H1 (cell line): ENCODE data around the gene ZNF202. TPM values are rescaled to one million over a fixed set of nuclear protein-coding genes. Genes with fewer than 3 reads are reported as not detected.

ENCODE experiments used
- CTCF ChIA-PET: fragments of 300-600 bp; sonication (Branson Sonifier 250); formaldehyde crosslinking; loops from one replicate; lab custom pipeline; 2021; ENCODE audit not compliant: partially characterized antibody; lab: Charles Lee
- POLR2A ChIA-PET: fragments of 300-600 bp; sonication (Branson Sonifier 250); formaldehyde crosslinking; loops from one replicate; lab custom pipeline; 2021; ENCODE audit warnings: inconsistent platforms; ENCODE audit not compliant: partially characterized antibody; lab: Charles Lee
- DNase-seq, 2 experiments: peaks; one replicate each; pipeline versions ENCODE4 v3.0.0 to v3.0.0-alpha.2; 2010 to 2022; ENCODE audit warnings: low spot score in 2 of 2, low read depth in 1 of 2, mixed read lengths in 1 of 2
- FAIRE-seq: peaks from 2 replicates; lab custom pipeline; 2011; peaks lifted over from hg19 to GRCh38; lab: Jason Lieb, UNC
- H2AFZ ChIP-seq: 2 replicates; pipeline ENCODE4 v1.8.1; 2012; ENCODE audit warnings: low read length, inconsistent platforms
- H2AK5ac ChIP-seq: 2 replicates; pipeline ENCODE4 v1.6.1; 2013; ENCODE audit warnings: low read depth, low read length
- H2BK120ac ChIP-seq: replicated peaks from 2 replicates; pipeline ENCODE3; 2013; ENCODE audit warnings: low read depth, low read length, inconsistent platforms
- H2BK12ac ChIP-seq: 2 replicates; pipeline ENCODE4 v1.6.1; 2013; ENCODE audit warnings: low read depth, low read length
- H2BK15ac ChIP-seq: 2 replicates; pipeline ENCODE4 v1.6.1; 2013; ENCODE audit warnings: low read length
- H2BK20ac ChIP-seq: 2 replicates; pipeline ENCODE4 v1.6.1; 2013; ENCODE audit warnings: low read length
- H2BK5ac ChIP-seq: 2 replicates; pipeline ENCODE4 v1.6.1; 2013; ENCODE audit warnings: low read depth, low read length
- H3K14ac ChIP-seq: 2 replicates; pipeline ENCODE4 v1.6.1; 2013; ENCODE audit warnings: inconsistent platforms; ENCODE audit not compliant: insufficient read length
- H3K18ac ChIP-seq: 2 replicates; pipeline ENCODE4 v1.6.1; 2013; ENCODE audit warnings: low read length; ENCODE audit errors: extremely low read depth
- H3K23ac ChIP-seq: 2 replicates; pipeline ENCODE4 v1.6.1; 2013; ENCODE audit warnings: inconsistent platforms; ENCODE audit not compliant: insufficient read length
- H3K23me2 ChIP-seq: 2 replicates; pipeline ENCODE4 v1.6.1; 2013; ENCODE audit warnings: low read depth, low read length
- H3K27ac ChIP-seq: 2 replicates; pipeline ENCODE4 v1.6.1; 2011; ENCODE audit warnings: low read depth, low read length, inconsistent platforms
- H3K27me3 ChIP-seq, 4 experiments: replicated peaks in 1 of 4; 1 replicate in 1 of 4; 2 replicates in 3 of 4; pipeline versions ENCODE4 v1.6.1 to v1.8.1; 2011 to 2013; ENCODE audit warnings: low read length in 3 of 4, mild to moderate bottlenecking in 3 of 4, inconsistent platforms in 2 of 4, mixed read lengths in 2 of 4, moderate library complexity in 1 of 4; ENCODE audit not compliant: control insufficient read depth in 3 of 4, insufficient read depth in 3 of 4; ENCODE audit errors: extremely low read depth in 1 of 4
- H3K36me3 ChIP-seq, 4 experiments: 2 replicates each; pipeline versions ENCODE4 v1.6.1 to v1.8.1; 2011 to 2013; ENCODE audit warnings: mild to moderate bottlenecking in 4 of 4, low read length in 3 of 4, moderate library complexity in 2 of 4, control low read depth in 1 of 4, inconsistent platforms in 1 of 4; ENCODE audit not compliant: insufficient read depth in 4 of 4, control insufficient read depth in 2 of 4
- H3K4ac ChIP-seq: replicated peaks from 2 replicates; pipeline ENCODE3; 2013; ENCODE audit warnings: low read length, low read depth, mixed read lengths, inconsistent platforms; ENCODE audit not compliant: insufficient read length
- H3K4me1 ChIP-seq, 4 experiments: replicated peaks in 1 of 4; 1 replicate in 1 of 4; 2 replicates in 3 of 4; pipeline versions ENCODE4 v1.6.1 to v1.8.1; 2011 to 2013; ENCODE audit warnings: low read length in 3 of 4, inconsistent platforms in 2 of 4, mixed read lengths in 1 of 4; ENCODE audit not compliant: insufficient read depth in 4 of 4, control insufficient read depth in 3 of 4
- H3K4me2 ChIP-seq, 2 experiments: 2 replicates each; pipeline versions ENCODE4 v1.6.1 to v1.8.1; 2011 to 2013; ENCODE audit warnings: low read depth in 2 of 2, low read length in 2 of 2, control low read depth in 1 of 2, inconsistent platforms in 1 of 2, mild to moderate bottlenecking in 1 of 2; ENCODE audit not compliant: insufficient read depth in 1 of 2
- H3K4me3 ChIP-seq, 4 experiments: fragments of 200-600, 300-600 bp in 1 of 4; sonication (generic), shearing (Covaris generic), sonication (Bioruptor Twin) in 1 of 4; 2 replicates each; pipeline versions ENCODE4 v1.5.1 to v1.8.1; 2011 to 2016; ENCODE audit warnings: low read length in 4 of 4, low read depth in 3 of 4, control low read depth in 2 of 4, inconsistent platforms in 2 of 4, mild to moderate bottlenecking in 2 of 4, mixed read lengths in 1 of 4, moderate library complexity in 1 of 4; ENCODE audit not compliant: insufficient read depth in 2 of 4; ENCODE audit errors: extremely low read depth in 1 of 4
- H3K56ac ChIP-seq: replicated peaks from 2 replicates; pipeline ENCODE3; 2013; ENCODE audit warnings: low read depth, mild to moderate bottlenecking, mixed read lengths, low read length, inconsistent platforms; ENCODE audit not compliant: insufficient read length
- H3K79me1 ChIP-seq: 2 replicates; pipeline ENCODE4 v1.6.1; 2013; ENCODE audit warnings: low read depth, low read length, control low read depth
- H3K79me2 ChIP-seq, 2 experiments: 2 replicates each; pipeline versions ENCODE4 v1.6.1 to v1.8.1; 2012 to 2013; ENCODE audit warnings: low read length in 2 of 2, mild to moderate bottlenecking in 2 of 2, inconsistent platforms in 1 of 2; ENCODE audit not compliant: insufficient read depth in 2 of 2, control insufficient read depth in 1 of 2
- H3K9ac ChIP-seq, 4 experiments: replicated peaks in 1 of 4; 1 replicate in 1 of 4; 2 replicates in 3 of 4; pipeline versions ENCODE4 v1.6.1 to v1.8.1; 2011 to 2013; ENCODE audit warnings: low read depth in 3 of 4, low read length in 3 of 4, control low read depth in 2 of 4, mild to moderate bottlenecking in 2 of 4, moderate library complexity in 2 of 4, inconsistent platforms in 1 of 4; ENCODE audit errors: extremely low read depth in 1 of 4
- H3K9me3 ChIP-seq, 2 experiments: 2 replicates each; pipeline versions ENCODE4 v1.6.1 to v1.8.1; 2012 to 2013; ENCODE audit warnings: mild to moderate bottlenecking in 2 of 2, moderate library complexity in 2 of 2, control low read depth in 1 of 2, inconsistent platforms in 1 of 2, low read depth in 1 of 2, low read length in 1 of 2, mixed read lengths in 1 of 2; ENCODE audit not compliant: insufficient read depth in 2 of 2
- H4K20me1 ChIP-seq, 2 experiments: replicated peaks in 1 of 2; 2 replicates each; pipeline versions ENCODE3 to v1.8.1; 2011 to 2013; ENCODE audit warnings: inconsistent platforms in 2 of 2, low read length in 2 of 2, mild to moderate bottlenecking in 1 of 2; ENCODE audit not compliant: insufficient read depth in 2 of 2, control insufficient read depth in 1 of 2
- H4K5ac ChIP-seq: 2 replicates; pipeline ENCODE4 v1.6.1; 2013; ENCODE audit warnings: low read length, low read depth, mixed read lengths, inconsistent platforms; ENCODE audit not compliant: insufficient read length
- H4K8ac ChIP-seq: 2 replicates; pipeline ENCODE4 v1.8.0; 2013; ENCODE audit warnings: mild to moderate bottlenecking, moderate library complexity, low read length, inconsistent platforms; ENCODE audit not compliant: insufficient read depth; ENCODE audit errors: extremely low read depth
- H4K91ac ChIP-seq: replicated peaks from 2 replicates; pipeline ENCODE3; 2013; ENCODE audit warnings: low read length, mixed read lengths, inconsistent platforms; ENCODE audit not compliant: insufficient read length
- CBX5 ChIP-seq: fragments of 300-800, 300-1000 bp; sonication (generic); IDR thresholded peaks from 2 replicates; pipeline ENCODE4 v1.7.1; 2016; ENCODE audit warnings: antibody characterized with exemption, low read length, low read depth
- CHD2 ChIP-seq: IDR thresholded peaks from 2 replicates; pipeline ENCODE4 v1.6.1; 2012; ENCODE audit warnings: low read length, improper control_type of control experiment
- MAFK ChIP-seq: IDR thresholded peaks from 2 replicates; pipeline ENCODE4 v1.6.1; 2012; ENCODE audit warnings: low read depth, mild to moderate bottlenecking, improper control_type of control experiment, low read length
- RAD21 ChIP-seq, 2 experiments: IDR thresholded peaks in 1 of 2; conservative IDR thresholded peaks in 1 of 2; 2 replicates each; pipeline ENCODE4 v1.6.1; 2011; ENCODE audit warnings: low read depth in 2 of 2, low read length in 2 of 2, improper control_type of control experiment in 1 of 2, inconsistent platforms in 1 of 2, mild to moderate bottlenecking in 1 of 2, moderate library complexity in 1 of 2
- SIRT6 ChIP-seq: IDR thresholded peaks from one replicate; pipeline ENCODE4 v1.7.1; 2012; ENCODE audit warnings: low read length, inconsistent platforms
- SP1 ChIP-seq: IDR thresholded peaks from 2 replicates; pipeline ENCODE4 v1.6.1; 2011; ENCODE audit warnings: low read depth, low read length
- TAF7 ChIP-seq: optimal IDR thresholded peaks from 2 replicates; pipeline ENCODE3; 2011; ENCODE audit warnings: low read depth, mild to moderate bottlenecking, inconsistent platforms, low read length, moderate library complexity, borderline replicate concordance
- WGBS, 2 experiments: shearing (Covaris generic) in 1 of 2; methylation state at CpG; one replicate each; pipeline versions ENCODE4 v1.1.6 to v1.1.7; 2013 to 2015; ENCODE audit warnings: low lambda C conversion rate in 2 of 2, mixed read lengths in 2 of 2, inconsistent platforms in 1 of 2, low coverage in 1 of 2, missing lambda C conversion rate in 1 of 2; ENCODE audit not compliant: insufficient replicate concordance in 2 of 2, insufficient coverage in 1 of 2, insufficient read length in 1 of 2; ENCODE audit errors: extremely low coverage in 1 of 2, missing lambda C conversion rate in 1 of 2; 5-methylcytosine and 5-hydroxymethylcytosine counted together
- polyA plus RNA-seq, 7 experiments: library from polyadenylated mRNA; depleted of rRNA in 3 of 7; stranded (reverse) in 5 of 7; unstranded in 2 of 7; fragments of >200 nt in 5 of 7; fragments of 200-250 nt in 2 of 7; gene quantifications; 1 replicate in 5 of 7; 2 replicates in 1 of 7; 4 replicates in 1 of 7; pipeline versions ENCODE4 v1.2.1 to v1.2.3, GENCODE V29; 2011 to 2013; ENCODE audit warnings: missing spikeins in 2 of 7, mixed read lengths in 2 of 7
- total RNA-seq: library from RNA; stranded (reverse); fragmentation: NEBNext Ultra II Directional; extraction: Animal tissue kit (Norgen Biotek cat#: 25700); gene quantifications from 2 replicates; pipeline ENCODE4 v1.2.1, GENCODE V29; 2021
- TF ChIP-seq, protein P1 (sequence below): IDR thresholded peaks from 2 replicates; pipeline ENCODE4 v1.6.1; 2012; ENCODE audit warnings: inconsistent platforms

ZNF202 gene
- total and polyA plus RNA-seq, 2 of the 8 experiments (the other 6 are each of a cell fraction or from before 2014, with no cell fraction given) = 14.1 to 33.9 TPM

DNA sequence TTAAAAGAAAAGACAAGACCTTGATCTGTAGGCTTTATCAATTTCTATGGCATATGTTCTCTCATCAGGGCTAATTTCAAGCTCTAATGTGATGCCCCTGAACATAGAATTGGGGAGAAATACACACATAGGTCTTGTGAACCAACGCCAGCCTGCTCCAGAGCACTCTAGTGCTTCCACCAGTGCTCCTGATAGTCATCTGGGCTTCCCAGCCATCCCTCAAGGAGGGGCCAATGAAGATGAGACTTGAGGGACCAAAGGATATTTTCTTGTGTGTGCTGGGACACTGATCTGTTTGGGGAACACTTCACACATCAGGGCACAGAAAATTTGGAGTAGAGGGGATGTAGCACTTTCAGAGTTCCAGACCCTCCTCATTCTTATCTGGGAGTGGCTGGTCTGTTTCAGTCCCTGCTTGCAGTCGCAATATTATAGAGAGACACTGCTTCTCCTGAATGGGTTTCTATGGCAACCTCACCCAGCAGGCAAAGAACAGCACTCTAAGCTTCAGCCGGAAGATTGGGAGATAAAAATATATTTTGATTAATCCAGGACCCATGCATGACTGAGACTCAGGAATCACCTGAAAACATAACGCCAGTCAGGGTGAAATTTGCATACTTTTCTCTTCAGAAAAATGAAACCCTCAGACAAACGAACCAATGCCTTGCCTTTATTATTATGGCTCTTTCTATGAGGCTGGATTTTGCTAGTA lies 58.6 kb downstream of the ZNF202 start:
- no peak for FAIRE-seq
- no peak overlapping the region for H2BK12ac ChIP-seq
- no peak overlapping the region for H2BK20ac ChIP-seq
- DNase-seq = no peak
- no peak overlapping the region for H3K4me3 ChIP-seq
- H3K27ac ChIP-seq = no peak overlapping the region
- no peak overlapping the region for H2AK5ac ChIP-seq
- no peak overlapping the region for H3K9ac ChIP-seq
- CTCF ChIA-PET = interaction anchor here (0.8 to 1.5 kb wide), 6 partner anchors 9 to 42 kb away, joined by 3 to 6 read pairs (median 3); no protein-coding TSS in a partner anchor
- no peaks in the 10 kb centered on the region for H3K4me1 ChIP-seq
- H2BK5ac ChIP-seq = no peak overlapping the region
- WGBS, 2 experiments = 77% methylated on average over 5 of the region's 5 CpGs; no CpG with 5 or more reads in 1 of the 2 experiments
- no peak overlapping the region for H3K4me2 ChIP-seq
- H3K27me3 ChIP-seq = 0 out of 7 replicates have a peak, but pooled peaks cover 0 to 2% (median 0%) of the 10 kb centered on the region in 4 experiments
- no peak overlapping the region for H2AFZ ChIP-seq
- peak overlapping the region; percentile 43; the same call in 1 of the 2 replicates for H4K8ac ChIP-seq
- H3K18ac ChIP-seq = no peak overlapping the region
- H2BK120ac ChIP-seq = no peak overlapping the region
- H3K23me2 ChIP-seq = no peaks in the 10 kb centered on the region
- TF ChIP-seq CHD2 (no peak), MAFK (no peak), SP1 (no peak), CBX5 (no peak), SIRT6 (no peak), RAD21 (IDR thresholded peaks at IDR 0.05 in 1 of 2, conservative IDR thresholded peaks at IDR 0.05 in 1 of 2; ENCODE audit: low read depth in 2 of 2, low read length in 2 of 2) (no peak), TAF7 (no peak)
- TF ChIP-seq, protein P1, sequence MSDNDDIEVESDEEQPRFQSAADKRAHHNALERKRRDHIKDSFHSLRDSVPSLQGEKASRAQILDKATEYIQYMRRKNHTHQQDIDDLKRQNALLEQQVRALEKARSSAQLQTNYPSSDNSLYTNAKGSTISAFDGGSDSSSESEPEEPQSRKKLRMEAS = no peak
- TF ChIP-seq, all 59 proteins: peak for 0
- no peaks in the 10 kb centered on the region for H3K9me3 ChIP-seq
- no peak overlapping the region for H4K5ac ChIP-seq
- no peak overlapping the region for H3K56ac ChIP-seq
- H3K36me3 ChIP-seq = no peaks in the 10 kb centered on the region
- no peaks in the 10 kb centered on the region for H3K79me2 ChIP-seq
- no peaks in the 10 kb centered on the region for H4K20me1 ChIP-seq
- no peak overlapping the region for H2BK15ac ChIP-seq
- H3K14ac ChIP-seq = no peak overlapping the region
- no peaks in the 10 kb centered on the region for H3K79me1 ChIP-seq
- no peak overlapping the region for H4K91ac ChIP-seq
- H3K4ac ChIP-seq = no peak overlapping the region
- H3K23ac ChIP-seq = no peak overlapping the region
- POLR2A ChIA-PET = no interaction called here
